Measurements from ENCODE around the gene ADAM20.
A peak's percentile ranks its signal among the peaks of the same experiment; 100 is the strongest.
"Not testable (repeated sequence)": the region's sequence is repeated elsewhere in the genome, so short reads cannot be mapped to it uniquely, and the experiment has no call there.

ADAM20 gene

GRCh38 chr14:70534904-70535303, at the start of gene ADAM20:
Gene ADAM20, minus strand, starts transcription at chr14:70535004. Its CDS starts 10,247 bp downstream, at chr14:70524757.
- no peak for DNase-seq

GRCh38 chr14:70576891-70577290, 42.1 kb upstream of the ADAM20 start:
- DNase-seq, result no peak

- no peak for DNase-seq
Measured at GRCh38 chr14:70573050-70573449, 38.2 kb upstream of the ADAM20 start.

DNA sequence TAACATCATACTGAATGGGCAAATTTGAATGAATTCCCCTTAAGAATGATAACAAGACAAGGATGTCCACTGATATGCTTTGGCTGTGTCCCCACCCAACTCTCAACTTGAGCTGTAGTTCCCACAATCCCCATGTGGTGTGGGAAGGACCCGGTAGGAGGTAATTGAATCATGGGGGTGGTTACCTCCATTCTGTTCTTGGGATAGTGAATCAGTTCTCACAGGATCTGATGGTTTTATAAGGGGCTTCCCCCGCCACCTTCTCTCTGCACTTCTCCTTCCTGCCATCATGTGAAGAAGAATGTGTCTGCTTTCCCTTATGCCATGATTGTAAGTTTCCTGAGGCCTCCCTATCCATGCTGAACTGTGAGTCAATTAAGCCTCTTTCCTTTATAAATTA, 36.3 kb upstream of the ADAM20 start:
- DNase-seq, result no peak

DNA sequence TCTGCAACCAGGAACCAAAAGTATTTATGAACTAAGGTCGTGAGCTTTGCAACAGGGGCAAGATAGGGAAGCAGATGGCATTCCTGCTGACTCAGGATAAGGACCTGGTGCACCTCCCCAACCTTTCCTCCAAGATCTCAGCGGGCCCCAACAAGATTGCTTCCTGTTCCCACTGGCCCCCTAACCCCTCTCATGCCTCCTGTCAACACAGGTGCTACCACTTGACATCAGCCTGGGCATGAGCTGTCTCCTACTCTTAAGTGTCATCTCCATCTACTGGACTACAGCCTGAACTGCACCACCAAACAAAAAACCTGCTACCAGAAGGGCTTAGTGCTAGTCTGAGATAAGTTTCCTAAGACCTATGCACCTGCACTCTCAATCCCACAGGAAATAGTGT, 33.0 kb upstream of the ADAM20 start:
- DNase-seq, result peak; percentile 5

DNA sequence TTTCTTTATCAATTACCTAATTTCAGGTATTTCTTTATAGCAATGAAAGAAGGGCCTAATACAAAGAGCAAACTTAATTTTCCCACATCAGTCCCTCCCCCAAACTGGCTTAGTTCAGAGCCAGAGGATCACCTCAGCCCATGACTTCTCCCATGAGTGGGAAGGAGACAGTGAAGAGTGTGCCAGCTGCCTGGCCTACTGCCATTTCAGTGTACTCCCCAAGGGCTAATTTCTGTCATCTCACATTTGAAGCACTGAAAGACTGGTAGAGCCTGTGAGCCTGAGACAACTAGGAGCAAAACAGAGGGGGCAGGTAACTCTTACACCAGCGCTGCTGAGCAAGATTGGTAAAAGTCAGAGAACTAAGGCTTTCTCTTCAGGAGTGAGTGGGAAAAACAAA, 29.1 kb upstream of the ADAM20 start:
- no peak for DNase-seq

DNA sequence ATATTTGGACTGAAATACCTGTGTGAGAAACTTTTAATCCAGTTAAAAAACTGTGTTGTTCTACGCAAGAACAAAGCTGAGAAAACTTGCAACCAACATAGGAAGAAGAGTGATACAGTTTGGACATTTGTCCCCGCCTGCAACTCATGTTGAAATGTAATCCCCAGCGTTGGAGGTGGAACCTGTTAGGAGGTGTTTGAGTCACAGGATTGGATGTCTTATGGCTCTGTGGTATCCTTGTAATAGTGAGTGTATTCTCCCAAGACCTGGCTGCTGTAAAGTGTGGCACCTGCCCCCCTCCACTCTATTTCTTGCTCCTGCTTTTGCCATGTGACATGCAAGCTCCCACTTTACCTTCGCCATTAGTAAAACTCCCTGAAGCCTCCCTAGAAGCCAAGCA, 28.6 kb upstream of the ADAM20 start:
- no peak for DNase-seq

- DNase-seq, result no peak
Measured at GRCh38 chr14:70558356-70558755, 23.6 kb upstream of the ADAM20 start.

DNA sequence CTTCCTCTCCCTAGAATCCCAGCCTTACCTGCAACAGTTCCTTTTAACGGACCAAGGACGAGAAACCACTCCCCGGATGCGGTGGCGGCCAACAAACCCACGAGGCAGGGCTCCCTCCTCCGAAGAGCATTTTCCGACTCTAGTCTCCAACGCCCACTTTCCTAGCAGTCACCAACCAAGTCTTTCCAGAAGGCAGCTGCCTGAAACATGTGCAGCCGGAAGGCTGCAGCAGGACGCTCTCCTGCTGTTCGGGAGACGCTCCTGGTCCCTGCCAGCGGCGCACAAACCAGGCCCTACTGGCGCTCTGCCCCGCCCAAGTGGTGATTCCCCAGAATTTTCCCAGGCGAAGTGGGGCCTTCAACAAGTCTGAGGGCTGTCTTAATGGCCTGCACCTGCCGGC, 21.1 kb upstream of the ADAM20 start:
- DNase-seq, result no peak

DNA sequence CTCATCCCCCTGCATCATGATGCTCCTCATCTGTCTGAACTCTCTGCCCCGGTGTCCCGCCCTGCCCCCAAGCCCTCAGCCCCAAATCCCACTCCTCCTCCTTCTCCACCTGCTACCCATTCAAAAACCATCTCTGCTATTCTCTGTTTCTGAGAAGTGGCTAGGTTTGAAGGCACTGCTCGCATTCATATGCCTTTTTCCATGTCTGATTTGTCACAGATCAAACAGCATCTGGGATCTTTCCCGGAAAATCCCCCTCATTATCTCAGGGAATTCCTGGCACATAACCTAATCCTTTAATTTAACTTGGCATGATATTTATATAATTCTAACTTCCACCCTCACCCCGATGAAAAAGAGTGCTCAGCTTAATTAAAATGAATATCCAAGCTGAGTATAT, 3.3 kb upstream of the ADAM20 start:
- DNase-seq, result no peak

DNA sequence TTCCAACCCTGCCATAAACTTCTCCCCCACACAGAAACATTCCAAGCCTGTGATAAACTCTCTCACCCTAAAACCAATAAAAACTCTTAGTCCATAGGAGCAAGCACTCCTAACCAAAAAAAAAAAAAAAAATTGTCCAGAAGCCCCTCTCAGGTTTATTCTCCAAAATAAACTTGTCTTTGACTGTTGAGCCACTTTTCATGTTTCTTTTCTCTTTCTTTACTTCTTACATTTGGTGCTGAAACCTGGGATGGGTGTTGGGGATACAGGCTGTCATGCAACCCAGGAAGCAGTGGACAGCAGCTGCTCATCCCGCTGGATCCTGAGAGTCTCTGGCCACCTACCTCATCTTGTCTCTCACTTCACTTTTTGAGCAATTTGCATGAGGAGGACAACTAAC, 2.0 kb upstream of the ADAM20 start:
- DNase-seq, result no peak

GRCh38 chr14:70530417-70530816, 4.4 kb downstream of the ADAM20 start:
- DNase-seq, result no peak

GRCh38 chr14:70527501-70528105, 7.2 kb downstream of the ADAM20 start:
- DNase-seq, result no peak

DNA sequence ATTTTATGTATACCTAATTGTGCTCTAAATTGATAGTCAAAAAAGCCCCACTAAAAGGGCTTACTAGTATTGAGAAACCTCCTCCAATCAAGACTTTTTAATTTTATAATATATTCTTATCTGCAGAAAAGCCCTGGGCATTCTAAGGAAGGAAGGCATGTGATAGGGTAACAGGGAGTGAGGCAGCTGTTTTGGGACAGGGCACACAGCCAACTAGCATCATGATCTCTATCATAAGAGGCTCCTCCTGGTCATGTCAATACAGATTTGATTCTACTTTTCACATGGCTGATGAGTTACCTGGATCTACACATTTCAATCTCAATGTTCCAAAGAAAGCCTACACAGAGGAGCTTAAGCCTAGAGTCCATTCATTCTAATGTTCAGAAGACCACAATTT, 9.1 kb downstream of the ADAM20 start:
- no peak for DNase-seq

DNA sequence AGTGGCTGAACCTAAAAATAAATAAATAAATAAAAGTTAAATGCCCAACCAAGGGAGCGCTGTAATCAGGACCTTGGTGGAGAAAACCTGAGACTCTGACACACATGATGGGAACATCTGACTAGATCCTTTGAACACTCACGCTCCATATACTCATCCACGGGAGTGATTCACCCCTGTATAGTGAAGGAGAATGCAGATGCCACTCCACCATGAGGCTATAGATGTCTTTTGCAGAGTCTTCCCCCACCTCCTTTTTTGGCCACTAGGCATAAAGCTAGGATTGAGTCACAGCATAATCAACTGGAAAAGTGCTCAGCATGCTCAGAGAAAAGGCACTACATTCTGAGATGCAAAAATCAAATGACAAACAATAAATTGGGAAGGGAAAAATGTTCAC, 19.0 kb downstream of the ADAM20 start:
- DNase-seq, result no peak

GRCh38 chr14:70514168-70515069, 20.4 kb downstream of the ADAM20 start:
- DNase-seq, result no peak

- no peak for DNase-seq
Measured at GRCh38 chr14:70498191-70498590, 36.6 kb downstream of the ADAM20 start.

- no peak for DNase-seq
Measured at GRCh38 chr14:70489579-70490200, 45.1 kb downstream of the ADAM20 start.

- DNase-seq, result not testable (repeated sequence)
Measured at GRCh38 chr14:70477356-70478105, 57.3 kb downstream of the ADAM20 start.

DNA sequence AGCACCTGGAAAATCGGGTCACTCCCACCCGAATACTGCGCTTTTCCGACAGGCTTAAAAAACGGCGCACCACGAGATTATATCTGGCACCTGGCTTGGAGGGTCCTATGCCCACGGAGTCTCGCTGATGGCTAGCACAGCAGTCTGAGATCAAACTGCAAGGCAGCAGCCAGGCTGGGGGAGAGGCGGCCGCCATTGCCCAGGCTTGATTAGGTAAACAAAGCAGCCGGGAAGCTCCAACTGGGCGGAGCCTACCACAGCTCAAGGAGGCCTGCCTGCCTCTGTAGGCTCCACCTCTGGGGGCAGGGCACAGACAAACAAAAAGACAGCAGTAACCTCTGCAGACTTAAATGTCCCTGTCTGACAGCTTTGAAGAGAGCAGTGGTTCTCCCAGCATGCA, 59.3 kb downstream of the ADAM20 start:
- DNase-seq, result not testable (repeated sequence)

DNA sequence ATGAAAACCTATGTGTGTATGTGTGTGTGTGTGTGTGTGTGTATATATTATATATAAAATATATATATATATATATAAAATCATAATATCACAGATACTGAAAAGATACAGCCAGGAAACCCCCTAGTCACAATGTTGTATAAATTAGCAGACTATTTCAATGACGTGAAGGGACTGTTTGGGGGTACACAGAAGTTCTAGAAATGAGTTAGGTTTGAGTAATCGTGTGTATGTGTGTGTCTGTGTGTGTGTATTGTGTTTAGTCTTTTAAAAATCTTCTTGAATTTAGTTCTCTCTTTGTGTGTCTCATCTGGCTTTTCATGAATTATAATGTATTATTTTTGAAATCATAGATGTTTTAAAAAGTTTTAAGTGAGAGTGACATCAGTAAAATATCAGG, 61.0 kb downstream of the ADAM20 start:
- DNase-seq, result no peak

Measured in CD4-positive, alpha-beta T cell treated with Interleukin-12 subunit alpha and Interleukin-12 subunit beta, for 1 hour (primary cell).